Activated CD8-positive, alpha-beta memory T cell treated with anti-CD3 and anti-CD28 coated beads for 36 hours (primary cell): ENCODE results near the gene EFEMP2. TPM values are rescaled to one million over a fixed set of nuclear protein-coding genes. Genes with fewer than 3 reads are reported as not detected.

Source experiments
- CTCF ChIA-PET: fragments of 350-600 bp; sonication (Branson Sonifier 250); formaldehyde crosslinking; loops from one replicate; lab custom pipeline; 2021; ENCODE audit warnings: antibody characterized with exemption; lab: Charles Lee
- POLR2A ChIA-PET: fragments of 350-600 bp; sonication (Branson Sonifier 250); formaldehyde crosslinking; loops from one replicate; lab custom pipeline; 2021; ENCODE audit warnings: antibody characterized with exemption; lab: Charles Lee
- total RNA-seq, 2 experiments: library from RNA; stranded (reverse); gene quantifications; one replicate each; pipeline ENCODE4 v1.2.3, GENCODE V29; 2021

EFEMP2 gene
- total RNA-seq, 2 experiments from 2014 or later: 3.7 to 5.7 TPM

GRCh38 chr11:65843811-65844210 lies 28.8 kb downstream of the EFEMP2 start:
- POLR2A ChIA-PET: interaction anchor here (0.9 kb wide), 1 partner anchor 9 kb away, joined by 3 read pairs; no protein-coding TSS in a partner anchor

GRCh38 chr11:65842144-65842543 lies 30.5 kb downstream of the EFEMP2 start:
- ChIA-PET POLR2A (no interaction called here), CTCF (interaction anchor here (0.6 to 1.7 kb wide), 4 partner anchors 15 to 1005 kb away, joined by 3 to 5 read pairs (median 4); no protein-coding TSS in a partner anchor)

More at GRCh38 chr11:65843811-65844210, 28.8 kb downstream of the EFEMP2 start:
- CTCF ChIA-PET: interaction anchor here (0.6 to 1.7 kb wide), 4 partner anchors 31 to 1113 kb away, joined by 3 to 4 read pairs (median 4); no protein-coding TSS in a partner anchor

- CTCF ChIA-PET: interaction anchor here (0.9 to 3.6 kb wide), 5 partner anchors 16 to 122 kb away, joined by 3 to 21 read pairs (median 8); partner anchors contain the start of gene KAT5
- POLR2A ChIA-PET: interaction anchor here (1.3 to 1.7 kb wide), 2 partner anchors 16 to 25 kb away, joined by 5 to 6 read pairs; partner anchors contain the start of gene MUS81
These were observed 38.4 kb downstream of the EFEMP2 start for GRCh38 chr11:65834202-65834601.

GRCh38 chr11:65833297-65834030 lies 39.1 kb downstream of the EFEMP2 start, which contains the start of gene SNX32:
Gene SNX32, plus strand, starts transcription at chr11:65833963. Its CDS starts 103 bp downstream, at chr11:65834066.
- ChIA-PET POLR2A (interaction anchor here (1.3 to 1.7 kb wide), 2 partner anchors 17 to 26 kb away, joined by 5 to 6 read pairs; partner anchors contain the start of gene MUS81), CTCF (interaction anchor here (0.9 to 3.6 kb wide), 7 partner anchors 10 to 121 kb away, joined by 3 to 21 read pairs (median 7); partner anchors contain the start of genes KAT5 and MUS81)

- CTCF ChIA-PET: interaction anchor here (0.9 to 3.6 kb wide), 4 partner anchors 14 to 55 kb away, joined by 3 to 21 read pairs (median 7); no protein-coding TSS in a partner anchor
- POLR2A ChIA-PET: interaction anchor here (0.6 to 1.7 kb wide), 4 partner anchors 27 to 503 kb away, joined by 3 to 5 read pairs (median 3); partner anchors contain the start of genes MUS81 and RELA
These were observed 40.4 kb downstream of the EFEMP2 start for GRCh38 chr11:65832231-65832630.

- ChIA-PET POLR2A (no interaction called here), CTCF (interaction anchor here (0.7 to 0.8 kb wide), 2 partner anchors 11 to 55 kb away, joined by 3 to 5 read pairs; no protein-coding TSS in a partner anchor)
These were observed 43.1 kb downstream of the EFEMP2 start for GRCh38 chr11:65829459-65829858.

- CTCF ChIA-PET: interaction anchor here (0.9 to 2.4 kb wide), 7 partner anchors 8 to 161 kb away, joined by 3 to 17 read pairs (median 4); partner anchors contain the start of gene KAT5
- POLR2A ChIA-PET: interaction anchor here (0.6 kb wide), 1 partner anchor 35 kb away, joined by 3 read pairs; no protein-coding TSS in a partner anchor
These were observed 45.4 kb downstream of the EFEMP2 start for GRCh38 chr11:65826984-65827735.

- ChIA-PET POLR2A (no interaction called here), CTCF (interaction anchor here (0.8 to 3.6 kb wide), 4 partner anchors 10 to 46 kb away, joined by 3 to 24 read pairs (median 4); partner anchors contain the start of gene AP5B1)
These were observed 49.6 kb downstream of the EFEMP2 start for GRCh38 chr11:65822776-65823528.

- ChIA-PET POLR2A (no interaction called here), CTCF (interaction anchor here (0.6 to 3.6 kb wide), 3 partner anchors 18 to 41 kb away, joined by 4 to 24 read pairs (median 5); partner anchors contain the start of gene AP5B1)
These were observed 51.5 kb downstream of the EFEMP2 start for GRCh38 chr11:65821107-65821506.

GRCh38 chr11:65817835-65818680 lies 54.5 kb downstream of the EFEMP2 start:
- ChIA-PET POLR2A (interaction anchor here (0.7 to 1.0 kb wide), 2 partner anchors 106 to 859 kb away, joined by 3 read pairs; partner anchors contain the start of gene KAT5), CTCF (interaction anchor here (0.5 to 4.9 kb wide), 32 partner anchors 10 to 191 kb away, joined by 3 to 89 read pairs (median 4); partner anchors contain the start of genes AP5B1, FOSL1, KAT5 and RNASEH2C)

- POLR2A ChIA-PET: interaction anchor here (0.7 to 2.2 kb wide), 4 partner anchors 37 to 860 kb away, joined by 3 to 9 read pairs (median 3); partner anchors contain the start of genes AP5B1 and KAT5
- CTCF ChIA-PET: interaction anchor here (0.5 to 4.9 kb wide), 18 partner anchors 15 to 184 kb away, joined by 3 to 89 read pairs (median 4); partner anchors contain the start of genes AP5B1, KAT5 and SNX32
These were observed 55.2 kb downstream of the EFEMP2 start for GRCh38 chr11:65817312-65817834.

GRCh38 chr11:65816696-65817095 lies 55.9 kb downstream of the EFEMP2 start:
- CTCF ChIA-PET: interaction anchor here (1.1 to 4.9 kb wide), 8 partner anchors 16 to 105 kb away, joined by 3 to 89 read pairs (median 8); partner anchors contain the start of genes AP5B1, KAT5 and SNX32
- POLR2A ChIA-PET: interaction anchor here (0.6 to 2.2 kb wide), 3 partner anchors 14 to 105 kb away, joined by 3 to 9 read pairs (median 3); partner anchors contain the start of genes AP5B1 and KAT5
